Measurements from ENCODE around the gene NAV2.

- TF ChIP-seq CTCF (IDR thresholded peaks at IDR 0.05) (no peak), POLR2A (IDR thresholded peaks at IDR 0.05) (no peak)
Measured at GRCh38 chr11:19725379-19726079, 12.9 kb downstream of the NAV2 start.
